Karpas-422 (cell line): ENCODE data around the gene SPDL1. TPM values are rescaled to one million over a fixed set of nuclear protein-coding genes. Genes with fewer than 3 reads are reported as not detected.

Experiments
- DNase-seq: peaks from one replicate; pipeline ENCODE4 v3.0.0-alpha.2; 2015
- H2AFZ ChIP-seq: fragments of 200-600 bp; sonication (generic); 2 replicates; pipeline ENCODE4 v1.6.1; 2014; ENCODE audit warnings: antibody characterized with exemption, low read length, mixed read lengths
- H3K27ac ChIP-seq: fragments of 200-600 bp; sonication (generic); 2 replicates; pipeline ENCODE4 v1.5.1; 2014; ENCODE audit warnings: mild to moderate bottlenecking, low read length, moderate library complexity
- H3K27me3 ChIP-seq: fragments of 200-600 bp; sonication (generic); 2 replicates; pipeline ENCODE4 v1.6.1; 2014; ENCODE audit warnings: low read length, mixed read lengths
- H3K36me3 ChIP-seq: fragments of 200-600 bp; sonication (generic); 2 replicates; pipeline ENCODE4 v1.6.1; 2014; ENCODE audit warnings: low read length, mixed read lengths; ENCODE audit not compliant: insufficient read depth
- H3K4me1 ChIP-seq: fragments of 200-600 bp; sonication (generic); 2 replicates; pipeline ENCODE4 v1.6.1; 2014; ENCODE audit warnings: mild to moderate bottlenecking, low read length, mixed read lengths
- H3K4me2 ChIP-seq: fragments of 200-600 bp; sonication (generic); 2 replicates; pipeline ENCODE4 v1.6.1; 2014; ENCODE audit warnings: low read length, low read depth, mild to moderate bottlenecking; ENCODE audit not compliant: poor library complexity, severe bottlenecking
- H3K4me3 ChIP-seq: fragments of 200-600 bp; sonication (generic); 2 replicates; pipeline ENCODE4 v1.5.1; 2014; ENCODE audit warnings: mild to moderate bottlenecking, antibody characterized with exemption, low read length, mixed read lengths
- H3K79me2 ChIP-seq: fragments of 200-600 bp; sonication (generic); 2 replicates; pipeline ENCODE4 v1.6.1; 2014; ENCODE audit warnings: mild to moderate bottlenecking, low read length, mixed read lengths
- H3K9ac ChIP-seq: fragments of 200-600 bp; sonication (generic); 2 replicates; pipeline ENCODE4 v1.6.0; 2014; ENCODE audit warnings: low read length
- H3K9me2 ChIP-seq: fragments of 200-600 bp; sonication (generic), shearing (Covaris generic); replicated peaks from 2 replicates; pipeline ENCODE4 v1.6.0; 2014; ENCODE audit warnings: mild to moderate bottlenecking, low read length, moderate library complexity; ENCODE audit not compliant: insufficient read depth
- H3K9me3 ChIP-seq: fragments of 300-700, 200-600 bp; sonication (generic); 2 replicates; pipeline ENCODE4 v1.6.1; 2014; ENCODE audit warnings: low read length, mixed read lengths
- H4K20me1 ChIP-seq: fragments of 200-600 bp; sonication (generic); 2 replicates; pipeline ENCODE4 v1.6.1; 2014; ENCODE audit warnings: mild to moderate bottlenecking, antibody characterized with exemption, low read length, low read depth; ENCODE audit not compliant: insufficient read depth
- total RNA-seq: library from RNA; depleted of rRNA; stranded (reverse); fragments of >200 nt; shearing (Covaris generic); gene quantifications from 2 replicates; pipeline ENCODE4 v1.2.3, GENCODE V29; 2014; ENCODE audit warnings: low replicate concordance

SPDL1 gene
- total RNA-seq, 1 experiment from 2014 or later, result 28.3 TPM

GRCh38 chr5:169563369-169563768 is 20.2 kb upstream of the SPDL1 start:
- H3K9ac ChIP-seq, result no peak overlapping the region
- H3K27ac ChIP-seq, result no peak overlapping the region
- no peak overlapping the region for H3K4me2 ChIP-seq
- H3K9me3 ChIP-seq, result no peaks in the 10 kb centered on the region
- no peaks in the 10 kb centered on the region for H3K27me3 ChIP-seq
- no peaks in the 10 kb centered on the region for H3K36me3 ChIP-seq
- H2AFZ ChIP-seq, result no peak overlapping the region
- H3K9me2 ChIP-seq, result no peaks in the 10 kb centered on the region
- no peak for DNase-seq
- no peaks in the 10 kb centered on the region for H3K79me2 ChIP-seq
- H3K4me1 ChIP-seq, result no peaks in the 10 kb centered on the region
- no peak overlapping the region for H3K4me3 ChIP-seq
- H4K20me1 ChIP-seq, result no peaks in the 10 kb centered on the region

GRCh38 chr5:169566202-169566601 is 17.4 kb upstream of the SPDL1 start:
- Histone ChIP-seq H3K4me2 (no peak overlapping the region), H3K27ac (no peak overlapping the region), H3K9me3 (no peaks in the 10 kb centered on the region), H3K36me3 (no peaks in the 10 kb centered on the region), H3K4me1 (no peaks in the 10 kb centered on the region), H4K20me1 (no peaks in the 10 kb centered on the region), H3K9me2 (no peaks in the 10 kb centered on the region), H2AFZ (no peak overlapping the region), H3K27me3 (no peaks in the 10 kb centered on the region), H3K4me3 (no peak overlapping the region), H3K79me2 (no peaks in the 10 kb centered on the region), H3K9ac (no peak overlapping the region)
- DNase-seq, result no peak

- H4K20me1 ChIP-seq, result no peaks in the 10 kb centered on the region
- H3K27me3 ChIP-seq, result no peaks in the 10 kb centered on the region
- no peak overlapping the region for H2AFZ ChIP-seq
- no peaks in the 10 kb centered on the region for H3K9me3 ChIP-seq
- no peak overlapping the region for H3K9ac ChIP-seq
- H3K4me1 ChIP-seq, result no peaks in the 10 kb centered on the region
- DNase-seq, result no peak
- no peaks in the 10 kb centered on the region for H3K9me2 ChIP-seq
- no peaks in the 10 kb centered on the region for H3K79me2 ChIP-seq
- no peak overlapping the region for H3K4me2 ChIP-seq
- H3K36me3 ChIP-seq, result no peaks in the 10 kb centered on the region
- no peak overlapping the region for H3K4me3 ChIP-seq
- H3K27ac ChIP-seq, result no peak overlapping the region
These were observed 16.5 kb upstream of the SPDL1 start for GRCh38 chr5:169567079-169567478.

- no peaks in the 10 kb centered on the region for H3K9me2 ChIP-seq
- H3K27ac ChIP-seq, result no peak overlapping the region
- no peak overlapping the region for H3K4me2 ChIP-seq
- no peaks in the 10 kb centered on the region for H3K27me3 ChIP-seq
- no peaks in the 10 kb centered on the region for H3K9me3 ChIP-seq
- H3K9ac ChIP-seq, result no peak overlapping the region
- no peak for DNase-seq
- no peaks in the 10 kb centered on the region for H3K4me1 ChIP-seq
- H3K4me3 ChIP-seq, result no peak overlapping the region
- no peaks in the 10 kb centered on the region for H4K20me1 ChIP-seq
- no peaks in the 10 kb centered on the region for H3K79me2 ChIP-seq
- H3K36me3 ChIP-seq, result no peaks in the 10 kb centered on the region
- no peak overlapping the region for H2AFZ ChIP-seq
These were observed 14.1 kb upstream of the SPDL1 start for GRCh38 chr5:169569513-169569912.

- Histone ChIP-seq H3K9me2 (no peaks in the 10 kb centered on the region), H3K4me3 (no peak overlapping the region), H3K27ac (no peak overlapping the region), H3K36me3 (no peaks in the 10 kb centered on the region), H2AFZ (no peak overlapping the region), H4K20me1 (no peaks in the 10 kb centered on the region), H3K4me2 (no peak overlapping the region), H3K79me2 (no peaks in the 10 kb centered on the region), H3K4me1 (no peaks in the 10 kb centered on the region), H3K27me3 (no peaks in the 10 kb centered on the region), H3K9ac (no peak overlapping the region), H3K9me3 (no peaks in the 10 kb centered on the region)
- no peak for DNase-seq
These were observed 12.2 kb upstream of the SPDL1 start for GRCh38 chr5:169571355-169571754.

- Histone ChIP-seq H3K27ac (no peak overlapping the region), H3K4me3 (no peak overlapping the region), H3K9me3 (no peaks in the 10 kb centered on the region), H3K9ac (no peak overlapping the region), H3K36me3 (no peaks in the 10 kb centered on the region), H3K79me2 (no peaks in the 10 kb centered on the region), H3K9me2 (no peaks in the 10 kb centered on the region), H3K27me3 (no peaks in the 10 kb centered on the region), H4K20me1 (no peaks in the 10 kb centered on the region), H3K4me2 (no peak overlapping the region), H3K4me1 (no peaks in the 10 kb centered on the region), H2AFZ (no peak overlapping the region)
- DNase-seq, result no peak
These were observed 9.4 kb upstream of the SPDL1 start for GRCh38 chr5:169574134-169574646.

GRCh38 chr5:169576181-169576598 is 7.4 kb upstream of the SPDL1 start:
- Histone ChIP-seq H3K9me2 (no peaks in the 10 kb centered on the region), H4K20me1 (no peaks in the 10 kb centered on the region), H3K79me2 (no peaks in the 10 kb centered on the region), H3K4me2 (no peak overlapping the region), H3K27ac (no peak overlapping the region), H3K27me3 (no peaks in the 10 kb centered on the region), H3K4me3 (no peak overlapping the region), H3K9me3 (no peaks in the 10 kb centered on the region), H3K9ac (no peak overlapping the region), H3K36me3 (no peaks in the 10 kb centered on the region), H2AFZ (no peak overlapping the region), H3K4me1 (no peaks in the 10 kb centered on the region)
- no peak for DNase-seq

- Histone ChIP-seq H3K4me2 (no peak overlapping the region), H3K27me3 (no peaks in the 10 kb centered on the region), H3K36me3 (no peaks in the 10 kb centered on the region), H3K4me1 (peaks cover 3% of the 10 kb centered on the region), H3K27ac (no peak overlapping the region), H2AFZ (no peak overlapping the region), H4K20me1 (no peaks in the 10 kb centered on the region), H3K79me2 (no peaks in the 10 kb centered on the region), H3K9me3 (no peaks in the 10 kb centered on the region), H3K4me3 (no peak overlapping the region), H3K9me2 (no peaks in the 10 kb centered on the region), H3K9ac (no peak overlapping the region)
- DNase-seq, result peak; percentile 60
These were observed 5.6 kb upstream of the SPDL1 start for GRCh38 chr5:169577951-169578350.

- Histone ChIP-seq H3K4me3 (no peak overlapping the region), H2AFZ (no peak overlapping the region; the same call in 1 of the 2 replicates)
These were observed 2.6 kb upstream of the SPDL1 start for GRCh38 chr5:169580964-169581363.

More at GRCh38 chr5:169580964-169581363, 2.6 kb upstream of the SPDL1 start:
- Histone ChIP-seq H3K9me3 (no peaks in the 10 kb centered on the region), H3K9me2 (no peaks in the 10 kb centered on the region), H4K20me1 (no peaks in the 10 kb centered on the region), H3K4me2 (no peak overlapping the region), H3K27ac (no peak overlapping the region), H3K36me3 (no peaks in the 10 kb centered on the region), H3K27me3 (no peaks in the 10 kb centered on the region), H3K9ac (no peak overlapping the region), H3K4me1 (peaks cover 23% of the 10 kb centered on the region), H3K79me2 (peaks cover 24% of the 10 kb centered on the region)
- no peak for DNase-seq
